HCT116 (cell line): ENCODE data around the gene NEK7. TPM values are rescaled to one million over a fixed set of nuclear protein-coding genes. Genes with fewer than 3 reads are reported as not detected.

Source experiments
- ATAC-seq: fragments of 200-7000 bp; cut with Tn5 transposase; 2 replicates; pipeline ENCODE4 v1.9.1; 2020; ENCODE audit warnings: mild to moderate bottlenecking, moderate library complexity
- BruUV-seq: library from RNA; stranded (reverse); fragments of 400-500 nt; replicated peaks from 2 replicates; lab custom pipeline; 2021; lab: Mats Ljungman, UMichigan
- CTCF ChIA-PET: fragments of 300-600 bp; sonication (Branson Sonifier 250); formaldehyde crosslinking; loops from one replicate; lab custom pipeline; 2021; ENCODE audit warnings: antibody characterized with exemption; lab: Charles Lee
- POLR2A ChIA-PET: fragments of 300-600, 350-600 bp; sonication (Branson Sonifier 250); formaldehyde crosslinking; loops from one replicate; lab custom pipeline; 2021; ENCODE audit warnings: antibody characterized with exemption; lab: Charles Lee
- RAD21 ChIA-PET, 2 experiments: fragments of 300-600 bp; sonication (Branson Sonifier 250); formaldehyde crosslinking; loops; one replicate each; lab custom pipeline; 2023; ENCODE audit warnings: low total read pairs in 2 of 2; ENCODE audit not compliant: uncharacterized antibody in 2 of 2, unreplicated experiment in 2 of 2, low non-redundant PET in 1 of 2; lab: Charles Lee
- DNase-seq: peaks from one replicate; pipeline ENCODE4 v3.0.0-alpha.2; 2010; ENCODE audit warnings: low read depth, low spot score
- H2AFZ ChIP-seq: fragments of 200-600 bp; shearing (Covaris generic), sonication (generic); 2 replicates; pipeline ENCODE4 v1.6.1; 2017; ENCODE audit warnings: low read depth, mixed run types, mixed read lengths, antibody characterized with exemption, low read length; ENCODE audit not compliant: poor library complexity, severe bottlenecking
- H3K27ac ChIP-seq: 2 replicates; pipeline ENCODE4 v1.5.1; 2012; ENCODE audit warnings: low read depth, low read length
- H3K27me3 ChIP-seq: fragments of 200-600 bp; sonication (generic); 2 replicates; pipeline ENCODE4 v1.6.1; 2016; ENCODE audit warnings: mixed run types, low read length, mixed read lengths; ENCODE audit not compliant: insufficient read depth
- H3K36me3 ChIP-seq, 2 experiments: fragments of 200-500 bp in 1 of 2; fragments of 200-600 bp in 1 of 2; sonication (Bioruptor generic) in 1 of 2; sonication (generic) in 1 of 2; 2 replicates each; pipeline versions ENCODE4 v1.5.1 to v1.6.1; 2014 to 2016; ENCODE audit warnings: low read length in 2 of 2, inconsistent platforms in 1 of 2, mixed read lengths in 1 of 2, mixed run types in 1 of 2; ENCODE audit not compliant: insufficient read depth in 2 of 2, control insufficient read depth in 1 of 2
- H3K4me1 ChIP-seq, 2 experiments: fragments of 200-600 bp in 1 of 2; sonication (generic) in 1 of 2; 2 replicates each; pipeline versions ENCODE4 v1.5.1 to v1.6.1; 2012 to 2017; ENCODE audit warnings: low read length in 2 of 2, inconsistent platforms in 1 of 2, mild to moderate bottlenecking in 1 of 2, mixed read lengths in 1 of 2, mixed run types in 1 of 2, moderate library complexity in 1 of 2; ENCODE audit not compliant: insufficient read depth in 2 of 2, control insufficient read depth in 1 of 2
- H3K4me2 ChIP-seq: fragments of 200-600 bp; sonication (generic); 2 replicates; pipeline ENCODE4 v1.6.1; 2017; ENCODE audit warnings: mixed run types, low read length, mixed read lengths
- H3K4me3 ChIP-seq, 2 experiments: fragments of 200-600 bp in 1 of 2; sonication (generic) in 1 of 2; replicated peaks in 1 of 2; 2 replicates each; pipeline ENCODE4 v1.5.1; 2011 to 2016; ENCODE audit warnings: low read length in 2 of 2, control low read depth in 1 of 2, low read depth in 1 of 2, mild to moderate bottlenecking in 1 of 2, mixed read lengths in 1 of 2, mixed run types in 1 of 2
- H3K79me2 ChIP-seq: fragments of 200-600 bp; sonication (generic); 2 replicates; pipeline ENCODE4 v1.6.1; 2017; ENCODE audit warnings: mild to moderate bottlenecking, mixed run types, low read length, moderate library complexity, mixed read lengths; ENCODE audit not compliant: insufficient read depth
- H3K9ac ChIP-seq: fragments of 200-600 bp; sonication (generic); 2 replicates; pipeline ENCODE4 v1.6.1; 2016; ENCODE audit warnings: low read length, mixed read lengths
- H3K9me2 ChIP-seq: fragments of 200-600 bp; sonication (generic), shearing (Covaris generic); 2 replicates; pipeline ENCODE4 v1.6.1; 2017; ENCODE audit warnings: mixed run types, mild to moderate bottlenecking, moderate library complexity; ENCODE audit not compliant: insufficient read depth
- H3K9me3 ChIP-seq, 2 experiments: fragments of 200-500 bp in 1 of 2; fragments of 200-600 bp in 1 of 2; sonication (Bioruptor generic) in 1 of 2; sonication (generic) in 1 of 2; 2 replicates each; pipeline ENCODE4 v1.6.1; 2014 to 2017; ENCODE audit warnings: low read length in 2 of 2, mixed read lengths in 2 of 2, inconsistent platforms in 1 of 2, low read depth in 1 of 2, mild to moderate bottlenecking in 1 of 2, mixed run types in 1 of 2, moderate library complexity in 1 of 2; ENCODE audit not compliant: control insufficient read depth in 1 of 2, insufficient read depth in 1 of 2
- H4K20me1 ChIP-seq: fragments of 200-600 bp; sonication (generic), shearing (Covaris generic); 2 replicates; pipeline ENCODE4 v1.6.1; 2017; ENCODE audit warnings: mixed run types, mild to moderate bottlenecking, moderate library complexity; ENCODE audit not compliant: insufficient read depth
- CBX3 ChIP-seq: IDR thresholded peaks from 2 replicates; pipeline ENCODE4 v1.6.1; 2012; ENCODE audit warnings: low read depth
- CEBPB ChIP-seq: IDR thresholded peaks from 2 replicates; pipeline ENCODE4 v1.6.1; 2012; ENCODE audit warnings: low read depth
- EGR1 ChIP-seq: IDR thresholded peaks from 2 replicates; pipeline ENCODE4 v1.6.1; 2012; ENCODE audit warnings: low read depth
- EZH2phosphoT487 ChIP-seq: fragments of 200-600 bp; IDR thresholded peaks from 2 replicates; pipeline ENCODE4 v1.6.1; 2018; ENCODE audit warnings: antibody characterized with exemption, borderline replicate concordance
- FOSL1 ChIP-seq: IDR thresholded peaks from 2 replicates; pipeline ENCODE4 v1.6.1; 2012; ENCODE audit warnings: low read depth
- JUND ChIP-seq: IDR thresholded peaks from 2 replicates; pipeline ENCODE4 v1.6.1; 2012
- POLR2AphosphoS5 ChIP-seq: IDR thresholded peaks from 2 replicates; pipeline ENCODE4 v1.6.1; 2011; ENCODE audit warnings: mild to moderate bottlenecking, low read depth, low read length, moderate library complexity
- RAD21 ChIP-seq: IDR thresholded peaks from 2 replicates; pipeline ENCODE4 v1.6.1; 2012; ENCODE audit warnings: low read depth, mild to moderate bottlenecking
- SP1 ChIP-seq: IDR thresholded peaks from 2 replicates; pipeline ENCODE4 v1.6.1; 2012; ENCODE audit warnings: low read depth
- TCF7L2 ChIP-seq: IDR thresholded peaks from 2 replicates; pipeline ENCODE4 v1.7.0; 2011; ENCODE audit warnings: borderline replicate concordance, inconsistent platforms; ENCODE audit not compliant: insufficient read depth, insufficient read length; ENCODE audit errors: extremely low read depth
- YY1 ChIP-seq: IDR thresholded peaks from 2 replicates; pipeline ENCODE4 v1.6.1; 2011; ENCODE audit warnings: low read length, low read depth, moderate library complexity, mild to moderate bottlenecking; ENCODE audit not compliant: insufficient replicate concordance; ENCODE audit errors: extremely low read depth
- ZFX ChIP-seq: fragments of 450-650 bp; IDR thresholded peaks from 2 replicates; pipeline ENCODE4 v1.6.1; 2017
- intact Hi-C: fragments of 100-400 bp; cut with micrococcal nuclease; formaldehyde crosslinking; loops from 2 replicates; pipeline ENCODE4 v1.10.0; 2022
- total RNA-seq: library from RNA; stranded (reverse); gene quantifications from one replicate; pipeline ENCODE4 v1.2.1, GENCODE V29; 2021; ENCODE audit not compliant: unreplicated experiment
- TF ChIP-seq, protein P1 (sequence below): IDR thresholded peaks from 2 replicates; pipeline ENCODE4 v1.6.1; 2012; ENCODE audit warnings: low read depth
- TF ChIP-seq, protein P2 (sequence below): IDR thresholded peaks from 2 replicates; pipeline ENCODE4 v1.6.1; 2012
- TF ChIP-seq, protein P3 (sequence below): IDR thresholded peaks from 2 replicates; pipeline ENCODE4 v1.6.1; 2012

The NEK7 gene
- total RNA-seq, 1 experiment from 2014 or later, result 33.0 TPM

DNA sequence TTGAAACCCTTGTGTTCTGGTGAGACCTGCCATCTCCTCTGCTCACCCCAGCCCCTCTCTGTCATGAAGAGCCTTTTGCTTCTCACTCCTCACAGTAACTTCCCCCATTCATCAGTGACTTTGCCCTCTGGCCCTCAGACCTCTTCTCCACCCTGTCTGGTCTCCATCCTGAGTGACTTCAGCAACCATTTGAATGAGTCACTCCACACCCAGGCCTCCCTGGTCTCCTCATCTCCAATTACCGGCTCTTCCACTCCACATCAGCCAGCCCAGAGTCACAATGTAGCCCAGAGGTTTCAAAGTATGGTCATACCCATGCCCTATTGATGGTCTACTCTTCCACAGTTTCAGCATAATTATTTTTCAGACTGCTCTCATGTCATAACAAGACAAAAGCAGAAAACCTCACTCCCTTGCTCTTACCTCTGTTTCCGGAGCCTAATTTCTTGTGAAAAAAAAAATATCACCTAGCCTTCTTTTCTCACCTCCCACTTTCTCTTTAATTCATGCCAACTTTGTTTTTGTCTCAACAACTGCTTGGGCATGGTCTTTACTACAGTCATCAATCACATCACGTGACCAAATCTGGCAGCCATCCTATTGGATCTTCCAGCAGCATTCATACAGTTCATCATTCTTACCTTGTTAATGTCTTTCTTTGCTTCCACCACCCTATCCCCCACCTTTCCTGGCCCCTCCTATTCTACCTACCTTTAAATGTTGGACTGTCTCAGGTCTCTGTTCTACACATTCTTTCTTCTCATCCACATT, 35.6 kb upstream of the NEK7 start:
- Histone ChIP-seq H4K20me1 (no peaks in the 10 kb centered on the region), H3K4me2 (peak overlapping the region; percentile 49), H3K4me1 (peaks cover 5 to 12% of the 10 kb centered on the region in 2 experiments; a peak in 3 of 4 replicates), H3K9me3 (no peaks in the 10 kb centered on the region), H3K27me3 (no peaks in the 10 kb centered on the region), H3K79me2 (no peaks in the 10 kb centered on the region), H3K27ac (no peak overlapping the region), H3K4me3 (no peak overlapping the region), H3K36me3 (no peaks in the 10 kb centered on the region), H3K9ac (no peak overlapping the region), H2AFZ (peak overlapping the region; percentile 68), H3K9me2 (no peaks in the 10 kb centered on the region)
- intact Hi-C loops, result no loop called here
- peak; percentile 74 for TF ChIP-seq FOSL1
- TF ChIP-seq RAD21, result no peak
- TF ChIP-seq JUND, result peak; percentile 67
- peak; percentile 26; the same call in 1 of the 2 replicates for TF ChIP-seq CBX3
- TF ChIP-seq EGR1, result no peak
- peak; percentile 56 for TF ChIP-seq SP1
- peak; percentile 31; the same call in 1 of the 2 replicates for TF ChIP-seq CEBPB
- no TSS peak for BruUV-seq
- RAD21 ChIA-PET, result no interaction called here
- DNase-seq, result peak; percentile 24
- POLR2A ChIA-PET, result no interaction called here
- CTCF ChIA-PET, result no interaction called here
- ATAC-seq, result peak; percentile 89

DNA sequence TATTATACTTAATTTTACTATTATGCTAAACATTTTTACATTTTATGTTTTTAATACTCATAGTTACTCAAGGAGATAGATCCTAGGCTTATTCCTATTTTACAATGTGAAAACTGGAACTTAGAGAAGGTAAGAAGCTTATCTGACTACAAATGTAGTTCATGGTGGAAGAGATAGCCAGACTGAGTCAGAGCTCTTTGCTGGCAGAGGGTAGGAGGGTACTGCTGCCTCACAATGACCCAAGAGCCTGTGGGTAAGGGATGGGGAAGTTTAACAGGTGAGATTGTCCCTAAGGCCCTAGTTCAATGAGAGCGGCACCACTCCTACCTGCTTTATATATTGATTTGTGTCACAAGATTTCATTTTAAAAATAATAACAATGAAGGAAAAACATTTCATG, 34.1 kb upstream of the NEK7 start:
- no peaks in the 10 kb centered on the region for H3K9me3 ChIP-seq
- no TSS peak for BruUV-seq
- no peak overlapping the region for H3K27ac ChIP-seq
- H3K4me2 ChIP-seq, result no peak overlapping the region
- ChIA-PET CTCF (no interaction called here), POLR2A (no interaction called here), RAD21 (no interaction called here)
- H2AFZ ChIP-seq, result no peak overlapping the region
- no peaks in the 10 kb centered on the region for H3K9me2 ChIP-seq
- intact Hi-C loops, result no loop called here
- no peak overlapping the region for H3K9ac ChIP-seq
- H4K20me1 ChIP-seq, result no peaks in the 10 kb centered on the region
- H3K27me3 ChIP-seq, result no peaks in the 10 kb centered on the region
- no peak for DNase-seq
- H3K4me1 ChIP-seq, result peaks cover 5 to 12% of the 10 kb centered on the region in 2 experiments; a peak in 3 of 4 replicates
- no peaks in the 10 kb centered on the region for H3K36me3 ChIP-seq
- H3K79me2 ChIP-seq, result no peaks in the 10 kb centered on the region
- no peak overlapping the region for H3K4me3 ChIP-seq
- ATAC-seq, result no peak
- TF ChIP-seq CBX3 (no peak), TCF7L2 (no peak), EGR1 (no peak), ZFX (no peak), EZH2phosphoT487 (no peak), SP1 (no peak), POLR2AphosphoS5 (no peak), YY1 (no peak)
- TF ChIP-seq, protein P1, sequence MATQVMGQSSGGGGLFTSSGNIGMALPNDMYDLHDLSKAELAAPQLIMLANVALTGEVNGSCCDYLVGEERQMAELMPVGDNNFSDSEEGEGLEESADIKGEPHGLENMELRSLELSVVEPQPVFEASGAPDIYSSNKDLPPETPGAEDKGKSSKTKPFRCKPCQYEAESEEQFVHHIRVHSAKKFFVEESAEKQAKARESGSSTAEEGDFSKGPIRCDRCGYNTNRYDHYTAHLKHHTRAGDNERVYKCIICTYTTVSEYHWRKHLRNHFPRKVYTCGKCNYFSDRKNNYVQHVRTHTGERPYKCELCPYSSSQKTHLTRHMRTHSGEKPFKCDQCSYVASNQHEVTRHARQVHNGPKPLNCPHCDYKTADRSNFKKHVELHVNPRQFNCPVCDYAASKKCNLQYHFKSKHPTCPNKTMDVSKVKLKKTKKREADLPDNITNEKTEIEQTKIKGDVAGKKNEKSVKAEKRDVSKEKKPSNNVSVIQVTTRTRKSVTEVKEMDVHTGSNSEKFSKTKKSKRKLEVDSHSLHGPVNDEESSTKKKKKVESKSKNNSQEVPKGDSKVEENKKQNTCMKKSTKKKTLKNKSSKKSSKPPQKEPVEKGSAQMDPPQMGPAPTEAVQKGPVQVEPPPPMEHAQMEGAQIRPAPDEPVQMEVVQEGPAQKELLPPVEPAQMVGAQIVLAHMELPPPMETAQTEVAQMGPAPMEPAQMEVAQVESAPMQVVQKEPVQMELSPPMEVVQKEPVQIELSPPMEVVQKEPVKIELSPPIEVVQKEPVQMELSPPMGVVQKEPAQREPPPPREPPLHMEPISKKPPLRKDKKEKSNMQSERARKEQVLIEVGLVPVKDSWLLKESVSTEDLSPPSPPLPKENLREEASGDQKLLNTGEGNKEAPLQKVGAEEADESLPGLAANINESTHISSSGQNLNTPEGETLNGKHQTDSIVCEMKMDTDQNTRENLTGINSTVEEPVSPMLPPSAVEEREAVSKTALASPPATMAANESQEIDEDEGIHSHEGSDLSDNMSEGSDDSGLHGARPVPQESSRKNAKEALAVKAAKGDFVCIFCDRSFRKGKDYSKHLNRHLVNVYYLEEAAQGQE, result no peak
- TF ChIP-seq, protein P2, sequence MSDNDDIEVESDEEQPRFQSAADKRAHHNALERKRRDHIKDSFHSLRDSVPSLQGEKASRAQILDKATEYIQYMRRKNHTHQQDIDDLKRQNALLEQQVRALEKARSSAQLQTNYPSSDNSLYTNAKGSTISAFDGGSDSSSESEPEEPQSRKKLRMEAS, result no peak
- TF ChIP-seq, protein P3, sequence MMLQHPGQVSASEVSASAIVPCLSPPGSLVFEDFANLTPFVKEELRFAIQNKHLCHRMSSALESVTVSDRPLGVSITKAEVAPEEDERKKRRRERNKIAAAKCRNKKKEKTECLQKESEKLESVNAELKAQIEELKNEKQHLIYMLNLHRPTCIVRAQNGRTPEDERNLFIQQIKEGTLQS, result no peak
